Cardiac septum (tissue), 1 donor: Measurements from ENCODE around the gene LRRTM1. TPM values are rescaled to one million over a fixed set of nuclear protein-coding genes. Genes with fewer than 3 reads are reported as not detected.

ENCODE experiments used
- DNase-seq: peaks from one replicate; pipeline ENCODE4 v3.0.0-alpha.2; 2020; ENCODE audit warnings: low spot score
- intact Hi-C: fragments of 100-400 bp; cut with DNase I; formaldehyde crosslinking; loops from one replicate; pipeline ENCODE4 v1.14.0; 2022
- long read RNA-seq: library from polyadenylated mRNA; unstranded; transcript quantifications from one replicate; pipeline ENCODE4 v2.0.0, GENCODE V29; 2021
- total RNA-seq: library from RNA; stranded (reverse); fragmentation: NEBNext Ultra II Directional; extraction: Animal tissue kit (Norgen Biotek cat#: 25700); gene quantifications from one replicate; pipeline ENCODE4 v1.2.1, GENCODE V29; 2021
- donor health status: DM: no; HTN: no; CAD: no.

Gene LRRTM1, protein sequence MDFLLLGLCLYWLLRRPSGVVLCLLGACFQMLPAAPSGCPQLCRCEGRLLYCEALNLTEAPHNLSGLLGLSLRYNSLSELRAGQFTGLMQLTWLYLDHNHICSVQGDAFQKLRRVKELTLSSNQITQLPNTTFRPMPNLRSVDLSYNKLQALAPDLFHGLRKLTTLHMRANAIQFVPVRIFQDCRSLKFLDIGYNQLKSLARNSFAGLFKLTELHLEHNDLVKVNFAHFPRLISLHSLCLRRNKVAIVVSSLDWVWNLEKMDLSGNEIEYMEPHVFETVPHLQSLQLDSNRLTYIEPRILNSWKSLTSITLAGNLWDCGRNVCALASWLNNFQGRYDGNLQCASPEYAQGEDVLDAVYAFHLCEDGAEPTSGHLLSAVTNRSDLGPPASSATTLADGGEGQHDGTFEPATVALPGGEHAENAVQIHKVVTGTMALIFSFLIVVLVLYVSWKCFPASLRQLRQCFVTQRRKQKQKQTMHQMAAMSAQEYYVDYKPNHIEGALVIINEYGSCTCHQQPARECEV
- total RNA-seq: 0.32 TPM
- long read RNA-seq: 0 reads

DNA sequence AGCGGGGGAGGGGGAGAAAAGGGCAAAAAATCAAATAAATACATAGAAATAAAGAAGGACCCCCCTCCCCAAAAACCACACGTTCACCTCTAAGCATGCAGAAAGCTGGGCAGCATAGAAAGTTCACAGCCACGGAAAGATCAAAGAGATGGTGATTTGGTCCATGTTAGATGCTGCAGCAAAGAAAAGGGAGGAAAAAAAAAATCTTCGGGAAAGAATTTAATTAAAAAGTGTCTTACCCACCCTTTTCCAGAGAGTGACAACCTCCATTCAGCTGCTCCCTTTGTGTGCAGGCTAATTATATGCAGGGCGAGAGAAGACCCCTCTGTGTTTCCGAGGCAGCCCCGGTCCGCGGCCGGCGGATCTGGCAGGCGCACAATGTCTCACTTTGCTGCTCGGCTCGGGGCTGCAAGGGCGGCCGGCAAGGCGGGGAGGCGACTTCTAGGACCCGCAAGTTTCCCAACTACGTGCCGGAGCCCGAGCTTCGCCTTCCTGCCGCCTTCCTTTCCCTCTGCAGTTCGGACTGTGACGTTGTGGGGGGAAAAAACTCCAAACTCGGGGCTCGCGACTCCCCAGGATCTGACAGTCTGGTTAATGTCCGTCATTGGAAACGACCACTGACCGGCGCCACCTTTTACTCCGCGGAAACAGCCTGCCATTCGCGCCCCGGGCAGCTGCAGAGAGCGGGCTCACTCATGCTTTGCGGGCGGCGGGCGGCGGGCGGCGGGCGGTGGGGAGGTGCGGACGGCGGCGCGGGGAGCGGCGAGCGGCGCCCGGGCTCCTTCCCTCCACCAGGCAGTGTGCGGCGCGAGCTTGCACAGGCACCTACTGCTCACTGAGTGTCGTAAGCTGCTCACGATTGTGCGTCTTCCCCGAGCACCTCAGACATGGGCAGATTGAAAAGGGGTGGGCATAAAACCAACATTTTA lies at the start of gene LRRTM1:
LRRTM1 (minus strand) TSS at position 844 of the 929 bp plus-strand sequence. CDS start 933 bp downstream, outside the sequence.
- intact Hi-C loops: no loop called here
- DNase-seq: no peak

DNA sequence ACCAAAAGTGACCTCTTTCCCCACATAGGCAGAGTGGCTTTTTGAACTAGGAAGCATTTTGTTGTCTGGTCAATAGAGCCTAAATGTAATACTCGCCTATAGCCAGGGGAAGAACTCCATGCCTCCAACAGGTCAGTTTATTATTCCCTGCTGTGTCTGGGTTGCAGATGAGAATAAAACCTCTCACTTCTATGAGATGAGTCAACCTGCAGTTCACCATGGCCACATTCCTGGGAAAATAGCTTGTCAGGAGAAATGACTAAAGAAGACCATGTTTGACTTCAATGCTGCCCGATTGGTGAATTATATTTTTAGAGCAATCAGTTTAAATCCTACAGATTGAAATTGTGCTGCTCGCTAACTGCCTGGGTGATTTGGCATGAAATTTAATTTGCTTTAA lies 46.7 kb upstream of the LRRTM1 start:
- no peak for DNase-seq
- intact Hi-C loops: no loop called here

DNA sequence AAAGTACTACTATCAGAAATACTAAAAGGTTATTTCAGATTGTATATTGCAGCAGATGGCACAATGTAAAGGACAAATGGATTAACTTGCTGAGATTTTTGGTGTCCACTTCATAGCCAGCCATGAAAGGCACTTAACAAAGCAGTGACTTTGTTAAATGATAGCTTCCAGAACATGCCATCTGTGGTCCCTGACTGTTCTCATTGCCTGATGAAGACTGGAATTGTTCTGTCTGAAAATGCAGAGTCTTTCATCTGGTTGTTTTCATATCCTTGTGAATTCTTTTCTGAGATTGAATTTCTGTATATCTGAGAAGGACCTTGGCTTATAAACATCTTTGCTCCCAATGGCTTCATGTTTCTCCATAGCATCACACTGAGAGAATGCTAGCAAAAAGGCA lies 44.4 kb upstream of the LRRTM1 start:
- no peak for DNase-seq
- intact Hi-C loops: no loop called here

DNA sequence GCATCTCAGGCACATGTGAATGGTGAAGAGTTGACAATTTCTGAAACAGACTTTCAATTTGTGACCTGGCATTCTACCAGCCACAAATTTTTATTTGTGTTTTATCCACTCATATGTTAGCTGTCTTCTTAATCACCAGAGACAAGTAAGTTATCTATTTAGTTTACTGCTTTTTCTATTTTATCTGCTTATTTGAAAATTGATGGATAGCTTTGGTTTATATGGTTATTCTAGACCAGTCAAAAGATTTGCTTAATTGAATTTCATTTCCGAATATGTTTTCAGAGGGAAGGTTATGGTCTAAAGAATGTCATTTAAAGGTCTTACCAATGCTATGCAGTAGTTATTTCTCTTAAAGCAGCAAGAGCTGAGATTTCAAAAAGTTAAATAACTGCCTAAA lies 43.5 kb upstream of the LRRTM1 start:
- no peak for DNase-seq
- intact Hi-C loops: no loop called here

DNA sequence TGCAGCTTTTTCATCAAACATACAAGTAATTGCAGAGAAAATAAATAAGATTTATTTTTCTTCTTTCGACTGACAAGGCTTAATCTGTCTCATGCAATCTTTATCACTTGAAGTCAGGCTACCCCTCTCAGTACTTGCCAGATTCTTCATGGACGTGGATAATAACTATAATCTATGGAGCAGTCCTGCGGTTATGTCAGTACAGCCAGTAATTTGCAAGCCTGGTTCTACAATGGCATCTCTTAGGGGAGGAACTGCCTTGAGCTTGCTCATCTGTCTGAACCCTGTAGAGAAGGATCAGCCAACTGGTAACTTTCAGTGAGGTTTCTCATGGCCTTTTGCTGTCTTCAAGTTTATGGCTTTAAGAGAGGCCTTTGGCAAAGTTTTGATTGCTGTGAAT lies 35.5 kb upstream of the LRRTM1 start:
- DNase-seq: no peak
- intact Hi-C loops: no loop called here

DNA sequence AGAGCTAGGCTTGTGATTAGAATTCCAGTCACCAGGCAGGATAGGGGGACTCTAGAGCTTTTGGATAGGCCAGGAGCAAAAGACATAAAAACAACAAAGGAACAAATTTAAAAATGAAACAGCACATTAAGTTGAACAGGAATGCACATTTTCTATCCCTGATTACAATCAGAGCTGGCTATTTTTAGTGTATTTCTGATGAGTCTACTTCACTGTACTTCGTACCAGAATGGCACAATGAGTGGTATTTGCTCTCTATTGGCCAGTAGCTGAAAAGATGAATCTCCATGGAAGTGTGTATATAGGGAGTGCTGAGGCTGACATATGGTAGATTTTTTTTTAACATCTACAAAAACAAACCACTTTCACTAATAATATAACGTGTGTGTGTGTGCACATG lies 34.2 kb upstream of the LRRTM1 start:
- DNase-seq: no peak
- intact Hi-C loops: no loop called here

DNA sequence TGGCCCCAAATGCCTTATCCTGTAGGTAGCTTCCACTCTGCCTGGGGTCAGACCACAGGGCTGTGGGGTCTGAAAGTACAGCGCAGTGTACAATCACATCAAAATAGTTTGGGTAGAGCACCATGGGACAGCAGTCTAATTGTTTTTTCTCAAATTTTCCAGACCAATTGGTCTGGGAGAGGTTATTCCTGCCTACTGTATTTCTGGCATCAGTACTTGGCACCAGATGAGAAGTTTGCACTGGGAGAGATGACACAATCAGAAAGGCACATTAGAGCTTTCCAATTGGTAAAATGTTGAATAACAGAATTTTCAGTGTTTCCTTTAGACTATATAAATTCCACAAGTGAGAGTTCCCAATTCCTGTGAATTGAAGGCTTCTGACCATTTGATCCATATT lies 30.9 kb upstream of the LRRTM1 start:
- no peak for DNase-seq

DNA sequence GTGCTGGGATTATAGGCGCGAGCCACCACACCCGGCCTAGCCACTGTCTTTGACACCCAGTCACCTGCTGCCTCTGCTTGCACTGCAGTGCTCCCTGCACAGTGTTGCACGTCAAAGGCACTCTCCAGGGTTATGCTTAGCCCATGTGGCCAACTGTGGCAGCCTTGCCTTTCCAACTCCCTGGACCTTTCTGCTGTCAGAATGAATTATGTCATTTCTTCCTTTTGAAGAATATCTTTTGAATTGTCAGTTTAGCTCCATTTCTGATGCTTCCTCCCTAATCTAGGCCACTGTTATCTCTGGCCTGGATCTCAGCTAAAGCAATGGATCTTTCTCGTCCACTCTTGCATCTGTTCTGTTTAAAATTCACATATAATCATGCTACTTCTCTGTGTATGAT lies 29.3 kb upstream of the LRRTM1 start:
- DNase-seq: no peak
- intact Hi-C loops: no loop called here

More for the DNA sequence above, 30.9 kb upstream of the LRRTM1 start:
- intact Hi-C loops: no loop called here

DNA sequence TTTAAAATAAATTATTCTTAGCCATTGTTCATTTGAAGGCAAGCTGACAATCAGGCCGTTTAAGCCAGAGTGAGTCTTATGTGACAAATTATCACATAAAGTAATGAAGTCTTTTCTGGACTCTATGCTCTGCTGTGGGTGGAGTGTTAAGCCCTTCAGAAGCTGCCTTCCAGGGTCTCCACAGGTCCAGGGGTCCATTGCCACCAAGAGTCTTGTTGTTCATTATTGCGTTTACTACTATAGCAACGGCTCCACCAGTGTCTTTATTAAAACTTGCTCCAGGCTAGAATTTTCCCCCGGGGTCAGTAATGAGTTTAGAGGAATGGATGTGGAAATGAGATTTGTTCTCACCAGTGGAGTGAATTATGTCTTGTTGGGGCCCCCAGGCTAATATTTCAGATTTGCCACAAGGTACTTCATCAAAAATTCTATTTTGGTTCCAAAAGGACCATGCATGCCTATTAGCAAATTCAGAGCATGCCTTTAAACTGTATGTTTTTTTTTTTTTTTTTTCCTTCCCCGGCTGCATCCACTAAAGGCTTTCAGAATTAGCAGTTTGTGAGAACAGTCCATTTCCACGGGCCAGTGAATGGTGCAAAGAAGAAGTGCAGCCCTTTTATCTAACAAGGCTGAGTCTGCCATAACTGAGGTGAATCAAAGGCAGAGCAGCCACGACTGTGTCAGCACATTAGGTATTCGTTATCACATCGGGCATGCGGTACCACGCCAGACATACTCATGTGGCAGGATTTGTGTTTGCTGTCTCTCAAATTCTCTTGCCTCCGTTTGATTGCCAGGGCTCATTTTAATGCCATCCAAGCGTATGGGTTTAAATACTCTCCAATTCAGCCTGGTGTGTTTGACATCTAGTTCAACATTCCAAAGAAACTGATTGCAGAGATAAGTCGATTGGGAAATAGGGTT lies 26.2 kb upstream of the LRRTM1 start:
- intact Hi-C loops: no loop called here
- DNase-seq: no peak

DNA sequence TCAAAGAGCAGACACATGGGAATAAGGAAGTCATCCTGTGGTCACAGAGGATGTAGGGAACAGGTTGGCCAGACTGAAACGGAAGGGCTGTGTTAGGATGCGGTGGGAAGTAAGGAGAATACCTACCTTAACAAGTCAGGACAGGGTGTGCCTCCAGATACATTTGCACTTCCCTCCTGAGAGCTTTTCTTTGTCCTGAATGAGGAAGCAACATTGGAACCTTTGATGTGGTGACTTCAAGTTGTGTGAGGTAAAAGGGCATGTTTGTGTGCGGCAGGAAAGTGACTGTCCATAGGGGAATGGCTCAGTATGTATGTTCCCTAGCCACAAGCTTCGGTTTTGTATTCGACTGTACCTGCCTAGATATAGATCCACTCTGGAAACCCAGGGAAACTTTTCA lies 24.9 kb upstream of the LRRTM1 start:
- intact Hi-C loops: loop anchor here (2.0 to 5.0 kb wide), 2 partner anchors 33 to 173 kb away; no protein-coding TSS in a partner anchor
- DNase-seq: no peak

DNA sequence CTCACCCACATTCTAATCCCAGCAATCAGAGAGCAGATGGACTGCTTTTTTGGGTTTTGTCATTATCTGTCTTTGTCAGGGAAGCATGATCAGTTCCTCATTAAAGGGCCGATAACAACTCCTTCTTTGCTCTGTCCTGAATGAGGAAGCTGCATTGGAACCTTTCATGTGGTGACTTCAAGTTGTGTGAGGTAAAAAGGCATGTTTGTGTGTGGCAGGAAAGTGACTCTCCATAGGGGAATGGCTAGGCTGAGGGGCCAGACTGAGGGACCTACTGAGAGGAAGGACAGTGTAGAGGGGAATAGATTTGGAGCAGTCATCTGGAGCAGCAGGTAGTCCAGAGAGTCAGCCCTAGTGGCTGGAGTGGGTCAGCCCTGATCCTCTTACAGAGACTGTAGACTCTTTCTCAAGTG lies 23.6 kb upstream of the LRRTM1 start:
- no peak for DNase-seq
- intact Hi-C loops: loop anchor here (2.0 to 5.0 kb wide), 2 partner anchors 34 to 175 kb away; no protein-coding TSS in a partner anchor

DNA sequence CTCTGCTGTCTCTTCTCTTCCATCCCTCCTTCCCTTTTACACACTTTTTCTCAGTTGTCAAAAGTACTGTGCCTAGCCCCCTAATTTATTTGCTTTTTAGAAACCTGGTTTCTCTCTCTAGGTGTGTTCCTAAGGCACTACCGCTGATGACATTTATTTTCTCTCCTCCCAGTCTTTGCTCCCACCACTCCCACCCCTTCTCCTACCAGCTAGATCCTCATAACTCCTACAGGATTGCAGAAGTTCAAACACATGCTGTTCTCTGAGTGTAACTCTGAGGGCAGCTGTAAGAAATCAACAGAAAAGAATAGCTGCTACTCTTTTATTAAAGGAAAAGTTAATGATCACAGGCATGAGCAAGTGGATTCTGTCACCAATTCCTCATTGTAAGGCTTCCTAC lies 22.3 kb upstream of the LRRTM1 start:
- no peak for DNase-seq
- intact Hi-C loops: loop anchor here (2.0 to 5.0 kb wide), 2 partner anchors 35 to 170 kb away; no protein-coding TSS in a partner anchor

DNA sequence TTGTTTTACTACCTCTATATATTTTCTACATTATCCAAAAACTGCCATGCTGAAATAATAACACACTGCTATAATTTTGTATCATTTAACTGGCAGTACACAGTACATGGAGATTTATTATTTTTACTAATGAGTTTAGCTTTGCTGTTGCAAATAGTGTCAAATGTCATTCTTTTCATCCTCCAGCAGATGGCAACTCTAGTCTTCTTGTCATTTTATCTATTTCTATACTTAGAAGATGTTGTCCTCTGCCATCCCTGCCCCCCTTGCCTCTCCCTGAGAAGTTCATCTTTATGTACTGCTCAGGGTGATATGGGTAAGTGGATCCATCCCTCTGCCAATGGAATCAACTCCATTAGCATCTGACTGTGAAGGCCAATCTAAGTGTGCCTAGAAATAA lies 21.7 kb upstream of the LRRTM1 start:
- intact Hi-C loops: loop anchor here (2.0 to 5.0 kb wide), 2 partner anchors 36 to 171 kb away; no protein-coding TSS in a partner anchor

DNA sequence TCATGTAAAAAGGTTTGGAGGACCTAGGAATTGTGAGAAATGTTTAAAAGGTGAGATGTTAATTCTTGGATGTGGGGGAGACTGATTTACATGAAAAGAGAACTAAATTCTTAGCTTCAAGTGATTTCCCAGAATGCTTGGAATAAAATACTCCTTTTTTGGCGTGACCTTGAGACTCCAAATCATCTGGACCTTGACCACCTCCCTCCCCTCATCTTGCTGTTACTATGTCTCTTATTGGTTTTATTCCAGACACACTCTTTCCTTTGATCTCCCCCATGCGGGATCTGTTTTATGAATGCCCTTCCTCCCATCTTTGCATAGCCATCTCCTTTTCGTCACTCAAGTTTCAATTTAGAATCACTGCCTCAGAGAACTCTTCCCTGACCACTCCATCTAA lies 20.0 kb upstream of the LRRTM1 start:
- intact Hi-C loops: no loop called here
- no peak for DNase-seq

More for the DNA sequence above, 21.7 kb upstream of the LRRTM1 start:
- DNase-seq: no peak

DNA sequence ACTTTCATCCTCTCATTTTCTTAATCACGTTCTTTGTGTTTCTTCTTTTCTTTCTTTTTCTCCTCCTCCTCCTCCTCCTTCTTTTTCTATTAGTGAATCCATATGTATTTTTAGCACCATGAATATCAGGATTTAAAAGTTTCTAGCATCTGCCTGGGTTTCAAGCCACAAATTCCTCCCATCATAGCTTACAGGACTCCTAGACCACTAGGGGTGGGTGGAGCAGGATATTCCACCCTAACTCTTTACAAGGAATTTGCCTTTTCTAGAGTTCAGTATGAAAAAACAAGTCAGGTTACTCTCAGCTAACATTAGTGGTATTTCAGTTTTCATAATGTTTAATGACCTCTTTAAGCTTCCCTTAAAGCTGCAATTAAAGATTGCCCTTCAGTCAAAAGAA lies 19.1 kb upstream of the LRRTM1 start:
- DNase-seq: no peak
- intact Hi-C loops: no loop called here

DNA sequence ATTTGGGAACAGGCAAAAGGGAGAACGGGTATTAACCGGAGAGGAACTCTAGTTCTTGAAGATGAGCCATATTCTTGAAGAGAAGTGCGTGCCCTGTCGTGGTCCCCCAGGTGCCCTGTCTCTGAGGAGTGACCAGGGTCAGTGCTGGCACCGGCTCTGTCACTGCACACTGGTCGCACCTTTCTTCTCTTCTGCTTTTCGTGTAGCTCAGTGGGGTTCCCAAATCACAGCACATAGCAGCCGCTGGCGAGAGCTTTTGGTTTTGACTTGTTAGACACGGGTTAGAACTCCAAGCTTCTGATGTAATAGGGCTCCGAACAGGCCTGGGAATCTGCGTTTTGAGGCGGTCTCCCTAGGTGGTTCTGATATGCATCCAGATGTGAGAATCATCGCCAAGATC lies 18.4 kb upstream of the LRRTM1 start:
- intact Hi-C loops: no loop called here

DNA sequence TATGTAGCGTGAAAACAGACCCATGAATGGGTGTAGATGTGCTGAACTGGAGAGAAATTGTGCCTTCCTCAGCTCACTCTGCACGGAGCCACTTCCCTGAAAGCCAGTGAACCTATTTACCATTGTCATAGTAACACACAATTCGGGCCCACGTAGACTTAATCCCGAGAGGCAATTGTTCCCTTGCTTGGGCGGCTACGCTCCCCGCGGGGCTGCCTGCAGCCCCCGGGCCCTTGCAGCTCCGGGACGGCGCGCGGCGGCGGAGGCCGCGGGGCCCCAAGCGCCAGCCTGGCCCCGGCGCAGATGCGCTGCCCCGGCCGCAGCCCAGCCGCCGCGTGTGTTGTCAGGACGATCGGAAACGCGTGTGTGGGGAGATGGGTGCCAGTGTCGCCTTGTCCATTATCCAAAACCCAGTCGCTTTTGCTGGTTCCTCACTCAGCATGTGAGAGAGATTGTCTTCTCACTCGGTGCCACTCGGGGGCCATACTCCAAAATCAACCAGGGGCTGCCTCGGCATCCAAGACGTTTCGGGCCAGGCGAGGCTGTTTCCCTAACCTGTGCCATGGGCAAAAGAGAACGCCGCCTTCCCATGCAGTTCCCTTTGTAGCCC lies 17.9 kb upstream of the LRRTM1 start:
- intact Hi-C loops: no loop called here
- DNase-seq: no peak

More for the DNA sequence above, 18.4 kb upstream of the LRRTM1 start:
- no peak for DNase-seq

DNA sequence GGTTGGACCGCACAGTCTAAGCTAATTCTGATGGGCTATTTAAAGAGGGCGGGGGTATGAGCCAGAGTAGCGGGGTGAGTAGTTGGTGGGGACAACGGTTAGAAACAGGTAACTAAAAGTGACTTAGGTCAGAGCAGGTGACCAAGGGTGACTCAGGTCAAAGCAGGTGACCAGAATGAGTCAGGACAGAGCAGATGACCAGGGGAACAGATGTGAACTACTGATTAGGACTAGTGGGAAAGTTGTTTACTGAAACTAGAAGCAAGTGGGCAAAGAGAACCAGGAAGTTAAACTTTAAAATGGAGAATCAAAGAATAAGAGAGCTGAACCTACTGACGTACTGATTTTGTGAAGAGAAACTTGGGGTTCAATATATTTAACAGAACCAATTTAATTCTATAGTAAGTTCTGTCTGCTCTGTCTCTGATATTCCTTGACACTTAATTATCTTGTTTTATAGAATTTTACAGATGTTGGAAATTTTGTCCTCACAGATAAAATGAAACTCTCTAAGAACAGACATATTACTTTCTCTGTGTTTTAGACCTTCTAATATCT lies 7.8 kb upstream of the LRRTM1 start:
- intact Hi-C loops: loop anchor here (2.0 kb wide), 1 partner anchor 244 kb away; no protein-coding TSS in a partner anchor
- DNase-seq: no peak
